Measurements from ENCODE around the gene PATL2. TPM values are rescaled to one million over a fixed set of nuclear protein-coding genes. Genes with fewer than 3 reads are reported as not detected.
"Not testable (repeated sequence)": the region's sequence is repeated elsewhere in the genome, so short reads cannot be mapped to it uniquely, and the experiment has no call there.

Gene PATL2
- total RNA-seq, 1 donor from 2014 or later, result 11.1 TPM

- peaks cover 6% of the 10 kb centered on the region for H3K27me3 Mint-ChIP-seq (ENCODE audit: insufficient read depth)
- no peak for DNase-seq (ENCODE audit: low spot score)
- H3K36me3 Mint-ChIP-seq (ENCODE audit: low read depth), result peaks cover 7% of the 10 kb centered on the region
- H3K27ac Mint-ChIP-seq, result no peak overlapping the region
- intact Hi-C loops (cut with micrococcal nuclease), result no loop called here
- peaks cover 22% of the 10 kb centered on the region for H3K4me1 Mint-ChIP-seq (ENCODE audit: low read depth)
- no peak overlapping the region for H3K4me3 Mint-ChIP-seq
- peaks cover 5% of the 10 kb centered on the region for H3K9me3 Mint-ChIP-seq
These were observed 15.8 kb downstream of the PATL2 start for GRCh38 chr15:44695294-44695693.

- Mint-ChIP-seq H3K9me3 (peaks cover under 1% of the 10 kb centered on the region), H3K27ac (peak overlapping the region; percentile 35), H3K4me3 (no peak overlapping the region)
These were observed 16.7 kb downstream of the PATL2 start for GRCh38 chr15:44694416-44694815.

GRCh38 chr15:44692659-44693058, 18.5 kb downstream of the PATL2 start:
- Mint-ChIP-seq H3K27ac (no peak overlapping the region), H3K9me3 (peaks cover 15% of the 10 kb centered on the region), H3K36me3 (ENCODE audit: low read depth) (peaks cover 16% of the 10 kb centered on the region), H3K27me3 (ENCODE audit: insufficient read depth) (peaks cover 3% of the 10 kb centered on the region), H3K4me3 (no peak overlapping the region), H3K4me1 (ENCODE audit: low read depth) (peaks cover 32% of the 10 kb centered on the region)
- intact Hi-C loops (cut with micrococcal nuclease), result no loop called here
- DNase-seq (ENCODE audit: low spot score), result no peak

More at GRCh38 chr15:44694416-44694815, 16.7 kb downstream of the PATL2 start:
- peaks cover 6% of the 10 kb centered on the region for H3K27me3 Mint-ChIP-seq (ENCODE audit: insufficient read depth)
- H3K4me1 Mint-ChIP-seq (ENCODE audit: low read depth), result peaks cover 23% of the 10 kb centered on the region
- DNase-seq (ENCODE audit: low spot score), result no peak
- peaks cover 4% of the 10 kb centered on the region for H3K36me3 Mint-ChIP-seq (ENCODE audit: low read depth)
- intact Hi-C loops (cut with micrococcal nuclease), result no loop called here

GRCh38 chr15:44690245-44690644, 20.9 kb downstream of the PATL2 start:
- intact Hi-C loops (cut with micrococcal nuclease), result not testable (repeated sequence)
- H3K4me1 Mint-ChIP-seq (ENCODE audit: low read depth), result peaks cover 29% of the 10 kb centered on the region

GRCh38 chr15:44689318-44689717, 21.8 kb downstream of the PATL2 start:
- H3K27me3 Mint-ChIP-seq (ENCODE audit: insufficient read depth); DNase-seq (ENCODE audit: low spot score); H3K27ac Mint-ChIP-seq; intact Hi-C loops (cut with micrococcal nuclease); H3K4me3 Mint-ChIP-seq: not testable (repeated sequence)
- Mint-ChIP-seq H3K36me3 (ENCODE audit: low read depth) (peaks cover 30% of the 10 kb centered on the region), H3K4me1 (ENCODE audit: low read depth) (peaks cover 27% of the 10 kb centered on the region), H3K9me3 (peaks cover 38% of the 10 kb centered on the region)

More at GRCh38 chr15:44690245-44690644, 20.9 kb downstream of the PATL2 start:
- not testable (repeated sequence) for H3K27me3 Mint-ChIP-seq (ENCODE audit: insufficient read depth); H3K27ac Mint-ChIP-seq; H3K4me3 Mint-ChIP-seq; DNase-seq (ENCODE audit: low spot score)
- Mint-ChIP-seq H3K9me3 (peaks cover 34% of the 10 kb centered on the region), H3K36me3 (ENCODE audit: low read depth) (peaks cover 29% of the 10 kb centered on the region)

- peak overlapping the region; percentile 89 for H3K27ac Mint-ChIP-seq
- peaks cover 32% of the 10 kb centered on the region for H3K36me3 Mint-ChIP-seq (ENCODE audit: low read depth)
- peak; percentile 76 for DNase-seq (ENCODE audit: low spot score)
- H3K4me1 Mint-ChIP-seq (ENCODE audit: low read depth), result peaks cover 62% of the 10 kb centered on the region
- peak overlapping the region; percentile 64 for H3K4me3 Mint-ChIP-seq
- peaks cover 38% of the 10 kb centered on the region for H3K9me3 Mint-ChIP-seq
- intact Hi-C loops (cut with micrococcal nuclease), result loop anchor here (1.0 kb wide), 2 partner anchors 20 to 28 kb away; partner anchors contain the start of genes B2M, PATL2 and SPG11
- H3K27me3 Mint-ChIP-seq (ENCODE audit: insufficient read depth), result not testable (repeated sequence)
These were observed 28.1 kb downstream of the PATL2 start for GRCh38 chr15:44682809-44683682.

- Mint-ChIP-seq H3K27ac (peak overlapping the region; percentile 89), H3K27me3 (ENCODE audit: insufficient read depth) (no peaks in the 10 kb centered on the region), H3K4me3 (peak overlapping the region; percentile 64), H3K36me3 (ENCODE audit: low read depth) (peaks cover 26% of the 10 kb centered on the region), H3K9me3 (peaks cover 31% of the 10 kb centered on the region), H3K4me1 (ENCODE audit: low read depth) (peaks cover 68% of the 10 kb centered on the region)
- no peak for DNase-seq (ENCODE audit: low spot score)
- intact Hi-C loops (cut with micrococcal nuclease), result no loop called here
These were observed 28.9 kb downstream of the PATL2 start for GRCh38 chr15:44682211-44682610.

- Mint-ChIP-seq H3K27ac (peak overlapping the region; percentile 86), H3K4me1 (ENCODE audit: low read depth) (peaks cover 75% of the 10 kb centered on the region), H3K9me3 (peaks cover 8% of the 10 kb centered on the region), H3K36me3 (ENCODE audit: low read depth) (peaks cover 18% of the 10 kb centered on the region), H3K27me3 (ENCODE audit: insufficient read depth) (no peaks in the 10 kb centered on the region), H3K4me3 (peak overlapping the region; percentile 66)
- DNase-seq (ENCODE audit: low spot score), result no peak
- intact Hi-C loops (cut with micrococcal nuclease), result no loop called here
These were observed 34.4 kb downstream of the PATL2 start for GRCh38 chr15:44676676-44677075.

GRCh38 chr15:44675911-44676310, 35.2 kb downstream of the PATL2 start:
- H3K27me3 Mint-ChIP-seq (ENCODE audit: insufficient read depth), result no peaks in the 10 kb centered on the region
- peaks cover 76% of the 10 kb centered on the region for H3K4me1 Mint-ChIP-seq (ENCODE audit: low read depth)
- intact Hi-C loops (cut with micrococcal nuclease), result loop anchor here (1.0 kb wide), 1 partner anchor 10 kb away; no protein-coding TSS in a partner anchor
- H3K27ac Mint-ChIP-seq, result peak overlapping the region; percentile 86
- DNase-seq (ENCODE audit: low spot score), result no peak
- peaks cover 18% of the 10 kb centered on the region for H3K36me3 Mint-ChIP-seq (ENCODE audit: low read depth)
- H3K9me3 Mint-ChIP-seq, result peaks cover 8% of the 10 kb centered on the region
- peak overlapping the region; percentile 66 for H3K4me3 Mint-ChIP-seq

GRCh38 chr15:44673639-44674038, 37.5 kb downstream of the PATL2 start:
- Mint-ChIP-seq H3K4me1 (ENCODE audit: low read depth) (peaks cover 87% of the 10 kb centered on the region), H3K4me3 (no peak overlapping the region), H3K27ac (no peak overlapping the region), H3K27me3 (ENCODE audit: insufficient read depth) (no peaks in the 10 kb centered on the region), H3K9me3 (no peaks in the 10 kb centered on the region), H3K36me3 (ENCODE audit: low read depth) (peaks cover 10% of the 10 kb centered on the region)
- DNase-seq (ENCODE audit: low spot score), result no peak
- intact Hi-C loops (cut with micrococcal nuclease), result no loop called here

- H3K4me1 Mint-ChIP-seq (ENCODE audit: low read depth), result peaks cover 87% of the 10 kb centered on the region
- H3K27me3 Mint-ChIP-seq (ENCODE audit: insufficient read depth), result no peaks in the 10 kb centered on the region
- DNase-seq (ENCODE audit: low spot score), result no peak
- no peaks in the 10 kb centered on the region for H3K9me3 Mint-ChIP-seq
- peaks cover 12% of the 10 kb centered on the region for H3K36me3 Mint-ChIP-seq (ENCODE audit: low read depth)
- intact Hi-C loops (cut with micrococcal nuclease), result no loop called here
- peak overlapping the region; percentile 4 for H3K4me3 Mint-ChIP-seq
- H3K27ac Mint-ChIP-seq, result no peak overlapping the region
These were observed 40.8 kb downstream of the PATL2 start for GRCh38 chr15:44670087-44670950.

- intact Hi-C loops (cut with micrococcal nuclease), result no loop called here
- H3K4me3 Mint-ChIP-seq, result no peak overlapping the region
These were observed 42.2 kb downstream of the PATL2 start for GRCh38 chr15:44668921-44669320.

GRCh38 chr15:44667039-44667360, 44.1 kb downstream of the PATL2 start:
- DNase-seq (ENCODE audit: low spot score), result no peak
- H3K4me3 Mint-ChIP-seq, result peak overlapping the region; percentile 78
- peaks cover 4% of the 10 kb centered on the region for H3K36me3 Mint-ChIP-seq (ENCODE audit: low read depth)
- H3K27ac Mint-ChIP-seq, result peak overlapping the region; percentile 93
- peaks cover 76% of the 10 kb centered on the region for H3K4me1 Mint-ChIP-seq (ENCODE audit: low read depth)
- intact Hi-C loops (cut with micrococcal nuclease), result no loop called here
- H3K9me3 Mint-ChIP-seq, result no peaks in the 10 kb centered on the region
- H3K27me3 Mint-ChIP-seq (ENCODE audit: insufficient read depth), result no peaks in the 10 kb centered on the region

More at GRCh38 chr15:44668921-44669320, 42.2 kb downstream of the PATL2 start:
- Mint-ChIP-seq H3K27ac (peak overlapping the region; percentile 19), H3K27me3 (ENCODE audit: insufficient read depth) (no peaks in the 10 kb centered on the region), H3K9me3 (no peaks in the 10 kb centered on the region), H3K36me3 (ENCODE audit: low read depth) (peaks cover 12% of the 10 kb centered on the region), H3K4me1 (ENCODE audit: low read depth) (peaks cover 88% of the 10 kb centered on the region)
- no peak for DNase-seq (ENCODE audit: low spot score)
